Memory B cell (primary cell): ENCODE results near the gene GRAMD1B.

Experiments used
- ATAC-seq: fragments of 150-1000 bp; cut with Tn5 transposase; 2 replicates; pipeline ENCODE4 v1.10.0; 2021; ENCODE audit warnings: low read depth, mild to moderate bottlenecking, moderate library complexity
- DNase-seq, 2 donors: peaks; one replicate each; pipeline ENCODE4 v3.0.0; 2022; ENCODE audit warnings: low spot score in 2 of 2
- H3K27ac Mint-ChIP-seq: one replicate; pipeline ENCODE4 v1.8.0; 2022; ENCODE audit warnings: mild to moderate bottlenecking, moderate library complexity, mixed read lengths
- H3K27me3 Mint-ChIP-seq: one replicate; pipeline ENCODE4 v1.8.0; 2022; ENCODE audit warnings: mixed read lengths
- H3K36me3 Mint-ChIP-seq: one replicate; pipeline ENCODE4 v1.8.0; 2022; ENCODE audit warnings: mild to moderate bottlenecking, mixed read lengths
- H3K4me1 Mint-ChIP-seq: one replicate; pipeline ENCODE4 v1.8.0; 2022; ENCODE audit warnings: mixed read lengths
- H3K4me3 Mint-ChIP-seq: one replicate; pipeline ENCODE4 v1.8.0; 2022; ENCODE audit warnings: mild to moderate bottlenecking, moderate library complexity, mixed read lengths
- H3K9me3 Mint-ChIP-seq: one replicate; pipeline ENCODE4 v1.8.0; 2022; ENCODE audit warnings: mixed read lengths

The GRAMD1B gene

GRCh38 chr11:123469089-123469488 is 39.0 kb downstream of the GRAMD1B start:
- H3K27me3 Mint-ChIP-seq = peaks cover 5% of the 10 kb centered on the region

GRCh38 chr11:123469586-123469985 is 39.5 kb downstream of the GRAMD1B start:
- no peaks in the 10 kb centered on the region for H3K9me3 Mint-ChIP-seq
- no peaks in the 10 kb centered on the region for H3K4me1 Mint-ChIP-seq
- no peak for ATAC-seq

More at GRCh38 chr11:123469089-123469488, 39.0 kb downstream of the GRAMD1B start:
- Mint-ChIP-seq H3K27ac (no peak overlapping the region), H3K9me3 (no peaks in the 10 kb centered on the region), H3K36me3 (no peaks in the 10 kb centered on the region), H3K4me3 (no peak overlapping the region), H3K4me1 (no peaks in the 10 kb centered on the region)
- no peak for DNase-seq
- ATAC-seq = no peak

GRCh38 chr11:123470842-123471241 is 40.8 kb downstream of the GRAMD1B start:
- Mint-ChIP-seq H3K36me3 (no peaks in the 10 kb centered on the region), H3K9me3 (no peaks in the 10 kb centered on the region), H3K4me1 (no peaks in the 10 kb centered on the region), H3K27ac (no peak overlapping the region), H3K4me3 (no peak overlapping the region), H3K27me3 (peaks cover 1% of the 10 kb centered on the region)
- DNase-seq = no peak
- no peak for ATAC-seq

More at GRCh38 chr11:123469586-123469985, 39.5 kb downstream of the GRAMD1B start:
- Mint-ChIP-seq H3K36me3 (no peaks in the 10 kb centered on the region), H3K27me3 (peaks cover 5% of the 10 kb centered on the region), H3K4me3 (no peak overlapping the region), H3K27ac (no peak overlapping the region)
- DNase-seq = no peak

- Mint-ChIP-seq H3K27ac (no peak overlapping the region), H3K36me3 (no peaks in the 10 kb centered on the region), H3K9me3 (no peaks in the 10 kb centered on the region), H3K4me1 (no peaks in the 10 kb centered on the region), H3K4me3 (no peak overlapping the region), H3K27me3 (peaks cover 1% of the 10 kb centered on the region)
- ATAC-seq (no peak), DNase-seq (no peak)
These were observed 42.3 kb downstream of the GRAMD1B start for GRCh38 chr11:123472236-123472935.

- DNase-seq (no peak), ATAC-seq (no peak)
- H3K36me3 Mint-ChIP-seq = no peaks in the 10 kb centered on the region
- H3K27ac Mint-ChIP-seq = no peak overlapping the region
- H3K4me3 Mint-ChIP-seq = no peak overlapping the region
- no peaks in the 10 kb centered on the region for H3K9me3 Mint-ChIP-seq
- peaks cover 5% of the 10 kb centered on the region for H3K4me1 Mint-ChIP-seq
- H3K27me3 Mint-ChIP-seq = peaks cover 6% of the 10 kb centered on the region
These were observed 44.0 kb downstream of the GRAMD1B start for GRCh38 chr11:123473941-123474677.

GRCh38 chr11:123474994-123475393 is 44.9 kb downstream of the GRAMD1B start:
- no peaks in the 10 kb centered on the region for H3K36me3 Mint-ChIP-seq

GRCh38 chr11:123475469-123475868 is 45.4 kb downstream of the GRAMD1B start:
- Mint-ChIP-seq H3K27me3 (peaks cover 9% of the 10 kb centered on the region), H3K4me1 (peaks cover 7% of the 10 kb centered on the region), H3K27ac (no peak overlapping the region), H3K4me3 (no peak overlapping the region), H3K36me3 (no peaks in the 10 kb centered on the region), H3K9me3 (no peaks in the 10 kb centered on the region)
- ATAC-seq (no peak), DNase-seq (no peak)

More at GRCh38 chr11:123474994-123475393, 44.9 kb downstream of the GRAMD1B start:
- H3K9me3 Mint-ChIP-seq = no peaks in the 10 kb centered on the region
- peaks cover 7% of the 10 kb centered on the region for H3K4me1 Mint-ChIP-seq
- no peak for ATAC-seq
- no peak overlapping the region for H3K27ac Mint-ChIP-seq
- no peak for DNase-seq
- no peak overlapping the region for H3K4me3 Mint-ChIP-seq
- H3K27me3 Mint-ChIP-seq = peaks cover 8% of the 10 kb centered on the region

GRCh38 chr11:123477205-123477907 is 47.3 kb downstream of the GRAMD1B start:
- Mint-ChIP-seq H3K36me3 (no peaks in the 10 kb centered on the region), H3K4me3 (no peak overlapping the region), H3K9me3 (no peaks in the 10 kb centered on the region), H3K4me1 (peaks cover 13% of the 10 kb centered on the region), H3K27me3 (peaks cover 16% of the 10 kb centered on the region), H3K27ac (no peak overlapping the region)
- no peak for ATAC-seq
- no peak for DNase-seq

GRCh38 chr11:123478352-123478987 is 48.4 kb downstream of the GRAMD1B start:
- ATAC-seq (no peak), DNase-seq (peak in 1 of 2 donors; percentile 38)
- no peaks in the 10 kb centered on the region for H3K9me3 Mint-ChIP-seq
- H3K27ac Mint-ChIP-seq = no peak overlapping the region
- H3K36me3 Mint-ChIP-seq = no peaks in the 10 kb centered on the region
- H3K4me1 Mint-ChIP-seq = peaks cover 18% of the 10 kb centered on the region
- peak overlapping the region; percentile 60 for H3K4me3 Mint-ChIP-seq
- peaks cover 21% of the 10 kb centered on the region for H3K27me3 Mint-ChIP-seq

GRCh38 chr11:123479048-123479837 is 49.2 kb downstream of the GRAMD1B start:
- ATAC-seq (peak; percentile 51), DNase-seq (no peak)
- Mint-ChIP-seq H3K4me1 (peaks cover 24% of the 10 kb centered on the region), H3K27ac (no peak overlapping the region), H3K9me3 (no peaks in the 10 kb centered on the region), H3K4me3 (peak overlapping the region; percentile 60), H3K36me3 (no peaks in the 10 kb centered on the region), H3K27me3 (peaks cover 24% of the 10 kb centered on the region)

- no peak overlapping the region for H3K4me3 Mint-ChIP-seq
- H3K36me3 Mint-ChIP-seq = no peaks in the 10 kb centered on the region
- no peaks in the 10 kb centered on the region for H3K9me3 Mint-ChIP-seq
- peaks cover 27% of the 10 kb centered on the region for H3K27me3 Mint-ChIP-seq
- H3K4me1 Mint-ChIP-seq = peaks cover 30% of the 10 kb centered on the region
- H3K27ac Mint-ChIP-seq = no peak overlapping the region
- ATAC-seq (peak; percentile 56), DNase-seq (no peak)
These were observed 50.3 kb downstream of the GRAMD1B start for GRCh38 chr11:123480290-123480815.

GRCh38 chr11:123480882-123481281 is 50.8 kb downstream of the GRAMD1B start:
- ATAC-seq (no peak), DNase-seq (no peak)
- Mint-ChIP-seq H3K36me3 (no peaks in the 10 kb centered on the region), H3K27ac (no peak overlapping the region), H3K4me1 (peaks cover 30% of the 10 kb centered on the region), H3K4me3 (no peak overlapping the region), H3K27me3 (peaks cover 28% of the 10 kb centered on the region), H3K9me3 (no peaks in the 10 kb centered on the region)

GRCh38 chr11:123481640-123482039 is 51.6 kb downstream of the GRAMD1B start:
- Mint-ChIP-seq H3K4me3 (no peak overlapping the region), H3K9me3 (no peaks in the 10 kb centered on the region), H3K27me3 (peaks cover 28% of the 10 kb centered on the region), H3K36me3 (no peaks in the 10 kb centered on the region), H3K4me1 (peaks cover 30% of the 10 kb centered on the region), H3K27ac (no peak overlapping the region)
- DNase-seq = no peak
- peak; percentile 34 for ATAC-seq
